ENCODE data around the gene GNG7. TPM values are rescaled to one million over a fixed set of nuclear protein-coding genes. Genes with fewer than 3 reads are reported as not detected.

Gene GNG7
- total and polyA plus RNA-seq, 2 experiments from 2014 or later: 0.11 to 0.13 TPM

DNA sequence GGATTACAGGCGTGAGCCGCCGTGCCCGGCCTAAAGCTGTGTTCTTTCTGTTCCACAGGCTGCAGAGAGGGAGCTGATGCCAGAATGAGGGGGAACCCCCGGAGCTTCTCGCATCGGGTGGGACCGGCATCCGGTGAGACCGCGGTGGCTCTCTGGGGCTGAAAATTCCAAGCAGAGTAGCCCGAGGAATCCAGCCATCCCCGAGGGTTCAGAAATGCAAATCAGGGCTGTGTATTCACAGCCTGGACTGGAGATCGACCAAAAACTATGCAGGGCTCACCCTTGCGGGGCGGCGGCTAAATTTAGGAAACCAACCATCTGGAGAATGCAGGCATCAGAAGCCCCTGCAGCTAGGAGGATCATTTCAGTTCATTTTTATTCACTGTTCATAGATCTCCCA, 99.2 kb downstream of the GNG7 start:
- peaks cover 9% of the 10 kb centered on the region; the same call in 1 of the 2 replicates for H3K4me1 ChIP-seq (ENCODE audit: insufficient read depth)
- no peaks in the 10 kb centered on the region for H4K20me1 ChIP-seq (ENCODE audit: insufficient read depth)
- no peaks in the 10 kb centered on the region for H3K9me2 ChIP-seq (ENCODE audit: insufficient read depth)
- H3K79me2 ChIP-seq (ENCODE audit: insufficient read depth): no peaks in the 10 kb centered on the region
- in situ Hi-C loops (cut with MboI): no loop called here
- H3K4me2 ChIP-seq (ENCODE audit: unreplicated experiment): peak overlapping the region; percentile 69
- no peaks in the 10 kb centered on the region for H3K9me3 ChIP-seq (ENCODE audit: low read depth)
- TF ChIP-seq EZH2 (IDR thresholded peaks at IDR 0.05; ENCODE audit: insufficient read depth, poor library complexity, severe bottlenecking) (no peak), EZH2phosphoT487 (IDR thresholded peaks at IDR 0.05; ENCODE audit: insufficient read depth, low read depth) (no peak)
- peak; percentile 75 for DNase-seq
- H3K4me3 ChIP-seq: peak overlapping the region; percentile 60
- peak overlapping the region; percentile 67 for H2AFZ ChIP-seq
- H3K27ac ChIP-seq: peak overlapping the region; percentile 74
- H3F3A ChIP-seq (ENCODE audit: insufficient read depth): peaks cover 8% of the 10 kb centered on the region
- no peaks in the 10 kb centered on the region for H3K27me3 ChIP-seq (replicated peaks; ENCODE audit: insufficient read depth)
- no peaks in the 10 kb centered on the region for H3K36me3 ChIP-seq (ENCODE audit: low read depth)
- WGBS, 2 experiments (ENCODE audit: low coverage in 1 of 2, low lambda C conversion rate in 2 of 2, missing lambda C conversion rate in 2 of 2): 1 to 3% methylated on average over 17 of the region's 17 CpGs
- H3K9ac ChIP-seq: peak overlapping the region; percentile 69

GRCh38 chr19:2602391-2603181, 99.9 kb downstream of the GNG7 start:
- H3K4me3 ChIP-seq: peak overlapping the region; percentile 60
- in situ Hi-C loops (cut with MboI): no loop called here
- 10 to 17% methylated on average over 13 to 22 of the region's 23 CpGs for WGBS, 2 experiments (ENCODE audit: low coverage in 1 of 2, low lambda C conversion rate in 2 of 2, missing lambda C conversion rate in 2 of 2)
- no peaks in the 10 kb centered on the region for H3K79me2 ChIP-seq (ENCODE audit: insufficient read depth)
- no peaks in the 10 kb centered on the region for H3K9me2 ChIP-seq (ENCODE audit: insufficient read depth)
- H3K36me3 ChIP-seq (ENCODE audit: low read depth): no peaks in the 10 kb centered on the region
- H3K27me3 ChIP-seq (replicated peaks; ENCODE audit: insufficient read depth): no peaks in the 10 kb centered on the region
- peak overlapping the region; percentile 69 for H3K9ac ChIP-seq
- TF ChIP-seq EZH2phosphoT487 (IDR thresholded peaks at IDR 0.05; ENCODE audit: insufficient read depth, low read depth): no peak
- no peak for TF ChIP-seq EZH2 (IDR thresholded peaks at IDR 0.05; ENCODE audit: insufficient read depth, poor library complexity, severe bottlenecking)
- H3K27ac ChIP-seq: peak overlapping the region; percentile 74
- DNase-seq: peak; percentile 93
- no peaks in the 10 kb centered on the region for H4K20me1 ChIP-seq (ENCODE audit: insufficient read depth)
- peak overlapping the region; percentile 69 for H3K4me2 ChIP-seq (ENCODE audit: unreplicated experiment)
- peaks cover 9% of the 10 kb centered on the region; the same call in 1 of the 2 replicates for H3K4me1 ChIP-seq (ENCODE audit: insufficient read depth)
- H2AFZ ChIP-seq: peak overlapping the region; percentile 67
- H3F3A ChIP-seq (ENCODE audit: insufficient read depth): peaks cover 8% of the 10 kb centered on the region
- no peaks in the 10 kb centered on the region for H3K9me3 ChIP-seq (ENCODE audit: low read depth)

DNA sequence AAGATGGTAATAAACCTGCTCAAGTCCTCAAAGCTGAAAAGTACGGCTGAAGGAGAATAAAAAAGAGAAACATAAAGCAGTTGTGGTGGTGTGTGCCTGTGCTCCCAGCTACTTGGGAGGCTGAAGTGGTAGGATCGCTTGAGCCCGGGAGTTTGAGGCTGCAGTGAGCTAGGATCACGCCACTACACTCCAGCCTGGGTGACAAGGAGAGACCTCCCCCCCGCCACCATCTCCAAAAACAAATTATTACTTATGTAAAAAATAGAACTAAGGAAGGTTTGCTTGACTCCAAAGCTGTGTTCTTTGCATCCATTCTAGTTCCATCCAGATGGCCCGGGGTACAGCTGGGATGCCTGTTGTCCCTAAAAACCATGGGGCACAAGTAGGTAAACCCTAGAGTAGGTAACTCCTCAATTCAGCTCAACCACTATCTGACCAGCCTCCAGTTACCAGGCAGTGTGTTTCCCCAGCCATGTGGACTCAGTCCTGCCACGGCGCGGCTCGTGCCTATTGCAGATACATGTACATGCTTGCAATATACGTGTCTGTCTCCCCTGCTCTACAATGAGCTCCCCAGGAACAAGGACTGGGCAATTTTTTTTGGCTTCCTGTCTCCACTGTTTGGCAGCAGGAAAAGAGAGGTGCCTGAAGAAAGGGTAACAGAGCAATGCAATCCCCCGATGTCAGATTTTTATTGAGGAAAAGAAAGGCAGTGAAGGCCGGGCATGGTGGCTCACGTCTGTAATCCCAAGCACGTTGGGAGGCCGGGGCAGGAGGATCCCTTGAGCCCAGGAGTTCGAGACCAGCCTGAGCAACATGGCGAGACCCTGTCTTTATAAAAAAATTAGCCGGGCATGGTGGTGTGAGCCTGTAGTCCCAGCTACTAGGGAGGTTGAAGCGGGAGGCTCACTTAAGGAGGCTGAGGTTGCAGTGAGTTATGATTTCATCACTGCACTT, 101.3 kb downstream of the GNG7 start:
- TF ChIP-seq EZH2 (IDR thresholded peaks at IDR 0.05; ENCODE audit: insufficient read depth, poor library complexity, severe bottlenecking) (no peak), EZH2phosphoT487 (IDR thresholded peaks at IDR 0.05; ENCODE audit: insufficient read depth, low read depth) (no peak)
- H2AFZ ChIP-seq: no peak overlapping the region
- H3K4me1 ChIP-seq (ENCODE audit: insufficient read depth): peaks cover 9% of the 10 kb centered on the region; the same call in 1 of the 2 replicates
- no peak overlapping the region for H3K4me2 ChIP-seq (ENCODE audit: unreplicated experiment)
- no peaks in the 10 kb centered on the region for H4K20me1 ChIP-seq (ENCODE audit: insufficient read depth)
- DNase-seq: no peak
- in situ Hi-C loops (cut with MboI): no loop called here
- H3K9ac ChIP-seq: no peak overlapping the region
- H3K36me3 ChIP-seq (ENCODE audit: low read depth): no peaks in the 10 kb centered on the region
- no peak overlapping the region for H3K4me3 ChIP-seq
- H3K79me2 ChIP-seq (ENCODE audit: insufficient read depth): no peaks in the 10 kb centered on the region
- H3K27me3 ChIP-seq (replicated peaks; ENCODE audit: insufficient read depth): no peaks in the 10 kb centered on the region
- no peaks in the 10 kb centered on the region for H3K9me3 ChIP-seq (ENCODE audit: low read depth)
- H3F3A ChIP-seq (ENCODE audit: insufficient read depth): peaks cover 8% of the 10 kb centered on the region
- WGBS, 2 experiments (ENCODE audit: low coverage in 1 of 2, low lambda C conversion rate in 2 of 2, missing lambda C conversion rate in 2 of 2): 94 to 95% methylated on average over 20 of the region's 20 CpGs
- H3K27ac ChIP-seq: no peak overlapping the region
- no peaks in the 10 kb centered on the region for H3K9me2 ChIP-seq (ENCODE audit: insufficient read depth)

GRCh38 chr19:2594319-2594718, 108.2 kb downstream of the GNG7 start:
- H3K4me2 ChIP-seq (ENCODE audit: unreplicated experiment): no peak overlapping the region
- 84 to 86% methylated on average over 7 of the region's 7 CpGs for WGBS, 2 experiments (ENCODE audit: low coverage in 1 of 2, low lambda C conversion rate in 2 of 2, missing lambda C conversion rate in 2 of 2)
- no peak for DNase-seq
- in situ Hi-C loops (cut with MboI): no loop called here
- no peak overlapping the region for H3K27ac ChIP-seq
- H3K9me2 ChIP-seq (ENCODE audit: insufficient read depth): no peaks in the 10 kb centered on the region
- no peaks in the 10 kb centered on the region for H3K27me3 ChIP-seq (replicated peaks; ENCODE audit: insufficient read depth)
- no peak overlapping the region for H3K4me3 ChIP-seq
- H3K36me3 ChIP-seq (ENCODE audit: low read depth): no peaks in the 10 kb centered on the region
- no peaks in the 10 kb centered on the region for H4K20me1 ChIP-seq (ENCODE audit: insufficient read depth)
- no peaks in the 10 kb centered on the region for H3K79me2 ChIP-seq (ENCODE audit: insufficient read depth)
- no peak for TF ChIP-seq EZH2phosphoT487 (IDR thresholded peaks at IDR 0.05; ENCODE audit: insufficient read depth, low read depth)
- TF ChIP-seq EZH2 (IDR thresholded peaks at IDR 0.05; ENCODE audit: insufficient read depth, poor library complexity, severe bottlenecking): no peak
- peaks cover 2% of the 10 kb centered on the region; the same call in 1 of the 2 replicates for H3K4me1 ChIP-seq (ENCODE audit: insufficient read depth)
- no peaks in the 10 kb centered on the region for H3K9me3 ChIP-seq (ENCODE audit: low read depth)
- no peak overlapping the region for H3K9ac ChIP-seq
- H3F3A ChIP-seq (ENCODE audit: insufficient read depth): no peaks in the 10 kb centered on the region
- H2AFZ ChIP-seq: no peak overlapping the region
